ENCODE results near the gene CEP85L.

The CEP85L gene

GRCh38 chr6:118651282-118652050 lies at the start of gene CEP85L:
TSS of gene CEP85L (minus strand) at chr6:118651591. CDS start at chr6:118651269, 322 bp downstream.
- DNase-seq (ENCODE audit: low read depth in 2 of 2, low spot score in 1 of 2), result peak; percentile 73 to 82

GRCh38 chr6:118700531-118700930 lies 49.1 kb upstream of the CEP85L start:
- no peak for DNase-seq (ENCODE audit: low read depth in 2 of 2, low spot score in 1 of 2)

- no peak for DNase-seq (ENCODE audit: low read depth in 2 of 2, low spot score in 1 of 2)
Observed at GRCh38 chr6:118697554-118697953, 46.2 kb upstream of the CEP85L start.

GRCh38 chr6:118696271-118696670 lies 44.9 kb upstream of the CEP85L start:
- DNase-seq (ENCODE audit: low read depth in 2 of 2, low spot score in 1 of 2), result no peak

- no peak for DNase-seq (ENCODE audit: low read depth in 2 of 2, low spot score in 1 of 2)
Observed at GRCh38 chr6:118693562-118693961, 42.2 kb upstream of the CEP85L start.

- no peak for DNase-seq (ENCODE audit: low read depth in 2 of 2, low spot score in 1 of 2)
Observed at GRCh38 chr6:118685823-118686449, 34.5 kb upstream of the CEP85L start.

GRCh38 chr6:118683881-118684872 lies 32.8 kb upstream of the CEP85L start:
- no peak for DNase-seq (ENCODE audit: low read depth in 2 of 2, low spot score in 1 of 2)

GRCh38 chr6:118680452-118681095 lies 29.2 kb upstream of the CEP85L start:
- DNase-seq (ENCODE audit: low read depth in 2 of 2, low spot score in 1 of 2), result no peak

GRCh38 chr6:118679327-118679901 lies 28.0 kb upstream of the CEP85L start:
- no peak for DNase-seq (ENCODE audit: low read depth in 2 of 2, low spot score in 1 of 2)

- DNase-seq (ENCODE audit: low read depth in 2 of 2, low spot score in 1 of 2), result no peak
Observed at GRCh38 chr6:118678866-118679265, 27.5 kb upstream of the CEP85L start.

GRCh38 chr6:118677193-118677592 lies 25.8 kb upstream of the CEP85L start:
- no peak for DNase-seq (ENCODE audit: low read depth in 2 of 2, low spot score in 1 of 2)

GRCh38 chr6:118675225-118675624 lies 23.8 kb upstream of the CEP85L start:
- no peak for DNase-seq (ENCODE audit: low read depth in 2 of 2, low spot score in 1 of 2)

- no peak for DNase-seq (ENCODE audit: low read depth in 2 of 2, low spot score in 1 of 2)
Observed at GRCh38 chr6:118674772-118675171, 23.4 kb upstream of the CEP85L start.

- DNase-seq (ENCODE audit: low read depth in 2 of 2, low spot score in 1 of 2), result no peak
Observed at GRCh38 chr6:118672678-118673077, 21.3 kb upstream of the CEP85L start.

GRCh38 chr6:118669561-118669960 lies 18.2 kb upstream of the CEP85L start:
- no peak for DNase-seq (ENCODE audit: low read depth in 2 of 2, low spot score in 1 of 2)

- DNase-seq (ENCODE audit: low read depth in 2 of 2, low spot score in 1 of 2), result no peak
Observed at GRCh38 chr6:118668761-118669385, 17.5 kb upstream of the CEP85L start.

- no peak for DNase-seq (ENCODE audit: low read depth in 2 of 2, low spot score in 1 of 2)
Observed at GRCh38 chr6:118667988-118668387, 16.6 kb upstream of the CEP85L start.

- DNase-seq (ENCODE audit: low read depth in 2 of 2, low spot score in 1 of 2), result no peak
Observed at GRCh38 chr6:118665011-118665410, 13.6 kb upstream of the CEP85L start.

GRCh38 chr6:118663993-118664985 lies 12.9 kb upstream of the CEP85L start:
- DNase-seq (ENCODE audit: low read depth in 2 of 2, low spot score in 1 of 2), result no peak

Measured in stimulated activated CD8-positive, alpha-beta memory T cell treated with anti-CD3 and anti-CD28 coated beads, Interleukin-4, amount 100 ng/mL, for 4 hours (primary cell).